Keratinocyte (primary cell): ENCODE results near the gene IL32. TPM values are rescaled to one million over a fixed set of nuclear protein-coding genes. Genes with fewer than 3 reads are reported as not detected.

Experiments used
- DNase-seq: peaks from one replicate; pipeline ENCODE4 v3.0.0-alpha.2; 2011; ENCODE audit warnings: low read depth, missing footprints, low spot score
- FAIRE-seq: peaks from 2 replicates; lab custom pipeline; 2011; peaks lifted over from hg19 to GRCh38; lab: Jason Lieb, UNC
- H2AFZ ChIP-seq: 2 replicates; pipeline ENCODE4 v1.6.0; 2012; ENCODE audit warnings: low read length, control low read depth, inconsistent platforms; ENCODE audit not compliant: control insufficient read depth
- H3K27ac ChIP-seq: 2 replicates; pipeline ENCODE4 v1.5.1; 2011; ENCODE audit warnings: low read length; ENCODE audit not compliant: control insufficient read depth, insufficient read depth
- H3K27me3 ChIP-seq: 3 replicates; pipeline ENCODE4 v1.6.0; 2011; ENCODE audit warnings: low read length; ENCODE audit not compliant: control insufficient read depth, insufficient read depth; ENCODE audit errors: extremely low read depth
- H3K36me3 ChIP-seq, 2 experiments: 2 replicates in 1 of 2; 3 replicates in 1 of 2; pipeline ENCODE4 v1.5.1; 2011; ENCODE audit warnings: low read length in 2 of 2, mild to moderate bottlenecking in 1 of 2; ENCODE audit not compliant: control insufficient read depth in 2 of 2, insufficient read depth in 2 of 2; ENCODE audit errors: extremely low read depth in 1 of 2
- H3K4me1 ChIP-seq: 3 replicates; pipeline ENCODE4 v1.5.1; 2011; ENCODE audit warnings: low read length; ENCODE audit not compliant: control insufficient read depth, insufficient read depth; ENCODE audit errors: extremely low read depth
- H3K4me2 ChIP-seq: 3 replicates; pipeline ENCODE4 v1.6.0; 2011; ENCODE audit warnings: low read depth, low read length; ENCODE audit not compliant: control insufficient read depth, insufficient read depth; ENCODE audit errors: extremely low read depth
- H3K4me3 ChIP-seq, 3 experiments: fragments of 200-600 bp in 1 of 3; sonication (generic) in 1 of 3; 2 replicates in 2 of 3; 3 replicates in 1 of 3; pipeline ENCODE4 v1.5.1; 2011 to 2016; ENCODE audit warnings: low read length in 3 of 3, mild to moderate bottlenecking in 3 of 3, control low read depth in 2 of 3, inconsistent platforms in 1 of 3, low read depth in 1 of 3, mixed read lengths in 1 of 3, mixed run types in 1 of 3, moderate library complexity in 1 of 3; ENCODE audit not compliant: control insufficient read depth in 2 of 3, insufficient read depth in 2 of 3; ENCODE audit errors: extremely low read depth in 1 of 3
- H3K79me2 ChIP-seq: 2 replicates; pipeline ENCODE4 v1.6.0; 2012; ENCODE audit warnings: low read length; ENCODE audit not compliant: control insufficient read depth, insufficient read depth
- H3K9ac ChIP-seq: 3 replicates; pipeline ENCODE4 v1.6.0; 2011; ENCODE audit warnings: low read length; ENCODE audit not compliant: control insufficient read depth, insufficient read depth; ENCODE audit errors: extremely low read depth
- H3K9me1 ChIP-seq: 3 replicates; pipeline ENCODE4 v1.6.0; 2011; ENCODE audit warnings: low read length; ENCODE audit not compliant: control insufficient read depth, insufficient read depth; ENCODE audit errors: extremely low read depth
- H3K9me3 ChIP-seq: 2 replicates; pipeline ENCODE4 v1.5.1; 2012; ENCODE audit warnings: low read depth, low read length; ENCODE audit not compliant: control insufficient read depth
- H4K20me1 ChIP-seq: 3 replicates; pipeline ENCODE4 v1.6.0; 2011; ENCODE audit warnings: low read length; ENCODE audit not compliant: control insufficient read depth, insufficient read depth; ENCODE audit errors: extremely low read depth
- CTCF ChIP-seq, 3 experiments: IDR thresholded peaks in 1 of 3; conservative IDR thresholded peaks in 1 of 3; optimal IDR thresholded peaks in 1 of 3; 2 replicates in 2 of 3; 3 replicates in 1 of 3; pipeline versions ENCODE3 to v1.5.1; 2011; ENCODE audit warnings: low read length in 3 of 3, mild to moderate bottlenecking in 3 of 3, moderate library complexity in 2 of 3, control low read depth in 1 of 3, inconsistent platforms in 1 of 3; ENCODE audit not compliant: insufficient read depth in 2 of 3; ENCODE audit errors: extremely low read depth in 1 of 3
- EZH2 ChIP-seq: IDR thresholded peaks from one replicate; pipeline ENCODE4 v1.6.1; 2012; ENCODE audit warnings: inconsistent platforms, mild to moderate bottlenecking, low read length, moderate library complexity
- dilution Hi-C: fragments of 300-500 bp; cut with MboI; formaldehyde crosslinking; loops from one replicate; pipeline ENCODE4 v1.7.0; 2020; ENCODE audit warnings: low sequenced_read_pairs; ENCODE audit not compliant: extremely low pct_ligation_motif_present
- polyA plus RNA-seq, 5 experiments: library from polyadenylated mRNA; depleted of rRNA in 3 of 5; stranded (reverse) in 3 of 5; stranded (forward) in 1 of 5; unstranded in 1 of 5; fragments of >200 nt; gene quantifications; 1 replicate in 1 of 5; 2 replicates in 3 of 5; 3 replicates in 1 of 5; pipeline versions ENCODE4 v1.2.1 to v1.2.3, GENCODE V29; 2011 to 2012; ENCODE audit warnings: missing spikeins in 2 of 5, low read depth in 1 of 5, low replicate concordance in 1 of 5

Gene IL32
- polyA plus RNA-seq, 1 donor (not counting 4 experiments of a cell fraction or from before 2014, with no cell fraction given), result 0.28 TPM

GRCh38 chr16:3042376-3042775 is 23.1 kb upstream of the IL32 start:
- Histone ChIP-seq H3K9ac (no peak overlapping the region), H3K4me3 (no peak overlapping the region), H3K27ac (no peak overlapping the region), H3K4me2 (no peak overlapping the region), H3K79me2 (no peaks in the 10 kb centered on the region), H3K27me3 (peaks cover 44% of the 10 kb centered on the region), H3K4me1 (peaks cover 6% of the 10 kb centered on the region), H3K9me3 (no peaks in the 10 kb centered on the region), H3K9me1 (no peaks in the 10 kb centered on the region), H2AFZ (no peak overlapping the region), H3K36me3 (no peaks in the 10 kb centered on the region), H4K20me1 (no peaks in the 10 kb centered on the region)
- no peak for TF ChIP-seq EZH2
- TF ChIP-seq CTCF (optimal IDR thresholded peaks at IDR 0.05 in 1 of 3, IDR thresholded peaks at IDR 0.05 in 1 of 3, conservative IDR thresholded peaks at IDR 0.05 in 1 of 3; ENCODE audit: extremely low read depth in 1 of 3, insufficient read depth in 2 of 3, low read length in 3 of 3), result no peak
- FAIRE-seq, result no peak
- dilution Hi-C loops, result no loop called here
- no peak for DNase-seq

GRCh38 chr16:3044708-3045107 is 20.7 kb upstream of the IL32 start:
- Histone ChIP-seq H2AFZ (no peak overlapping the region), H3K27me3 (peaks cover 41% of the 10 kb centered on the region), H3K27ac (no peak overlapping the region), H3K4me3 (no peak overlapping the region), H3K9me1 (no peaks in the 10 kb centered on the region), H3K36me3 (no peaks in the 10 kb centered on the region), H3K9me3 (no peaks in the 10 kb centered on the region), H4K20me1 (no peaks in the 10 kb centered on the region), H3K4me2 (no peak overlapping the region), H3K79me2 (no peaks in the 10 kb centered on the region), H3K4me1 (no peaks in the 10 kb centered on the region), H3K9ac (no peak overlapping the region)
- dilution Hi-C loops, result no loop called here
- DNase-seq (no peak), FAIRE-seq (no peak)
- TF ChIP-seq CTCF (optimal IDR thresholded peaks at IDR 0.05 in 1 of 3, IDR thresholded peaks at IDR 0.05 in 1 of 3, conservative IDR thresholded peaks at IDR 0.05 in 1 of 3; ENCODE audit: extremely low read depth in 1 of 3, insufficient read depth in 2 of 3, low read length in 3 of 3) (no peak), EZH2 (no peak)
